ENCODE results near the gene RNF145.
"Not testable (repeated sequence)": the region's sequence is repeated elsewhere in the genome, so short reads cannot be mapped to it uniquely, and the experiment has no call there.

The RNF145 gene

GRCh38 chr5:159157552-159157951 is 51.8 kb downstream of the RNF145 start:
- no peak for DNase-seq (ENCODE audit: low spot score)

- DNase-seq (ENCODE audit: low spot score), result peak; percentile 72
Measured at GRCh38 chr5:159156426-159157238, 52.7 kb downstream of the RNF145 start.

GRCh38 chr5:159155960-159156359 is 53.4 kb downstream of the RNF145 start:
- DNase-seq (ENCODE audit: low spot score), result no peak

GRCh38 chr5:159152876-159153275 is 56.5 kb downstream of the RNF145 start:
- DNase-seq (ENCODE audit: low spot score), result no peak

- DNase-seq (ENCODE audit: low spot score), result no peak
Measured at GRCh38 chr5:159149085-159149484, 60.3 kb downstream of the RNF145 start.

- no peak for DNase-seq (ENCODE audit: low spot score)
Measured at GRCh38 chr5:159147976-159148375, 61.4 kb downstream of the RNF145 start.

GRCh38 chr5:159146839-159147238 is 62.5 kb downstream of the RNF145 start:
- DNase-seq (ENCODE audit: low spot score), result no peak

GRCh38 chr5:159145160-159145559 is 64.2 kb downstream of the RNF145 start:
- DNase-seq (ENCODE audit: low spot score), result not testable (repeated sequence)

- DNase-seq (ENCODE audit: low spot score), result no peak
Measured at GRCh38 chr5:159139802-159140201, 69.6 kb downstream of the RNF145 start.

- no peak for DNase-seq (ENCODE audit: low spot score)
Measured at GRCh38 chr5:159135896-159136531, 73.3 kb downstream of the RNF145 start.

GRCh38 chr5:159133041-159133741 is 76.2 kb downstream of the RNF145 start:
- peak; percentile 16 for DNase-seq (ENCODE audit: low spot score)

GRCh38 chr5:159132429-159133040 is 76.8 kb downstream of the RNF145 start:
- DNase-seq (ENCODE audit: low spot score), result no peak

GRCh38 chr5:159131951-159132350 is 77.4 kb downstream of the RNF145 start:
- DNase-seq (ENCODE audit: low spot score), result no peak

GRCh38 chr5:159130871-159131270 is 78.5 kb downstream of the RNF145 start:
- DNase-seq (ENCODE audit: low spot score), result no peak

GRCh38 chr5:159128070-159128541 is 81.2 kb downstream of the RNF145 start:
- DNase-seq (ENCODE audit: low spot score), result no peak

- no peak for DNase-seq (ENCODE audit: low spot score)
Measured at GRCh38 chr5:159123700-159124099, 85.7 kb downstream of the RNF145 start.

- DNase-seq (ENCODE audit: low spot score), result no peak
Measured at GRCh38 chr5:159123189-159123588, 86.2 kb downstream of the RNF145 start.

- no peak for DNase-seq (ENCODE audit: low spot score)
Measured at GRCh38 chr5:159121061-159121460, 88.3 kb downstream of the RNF145 start.

- no peak for DNase-seq (ENCODE audit: low spot score)
Measured at GRCh38 chr5:159120446-159120845, 88.9 kb downstream of the RNF145 start.

GRCh38 chr5:159119842-159120241 is 89.5 kb downstream of the RNF145 start:
- DNase-seq (ENCODE audit: low spot score), result not testable (repeated sequence)

GRCh38 chr5:159118958-159119659 is 90.2 kb downstream of the RNF145 start:
- not testable (repeated sequence) for DNase-seq (ENCODE audit: low spot score)

- DNase-seq (ENCODE audit: low spot score), result no peak
Measured at GRCh38 chr5:159113405-159113804, 95.9 kb downstream of the RNF145 start.

Measured in iPS-NIHi11 (cell line).